Endothelial cell of umbilical vein (primary cell): ENCODE results near the gene ADAMTSL5. TPM values are rescaled to one million over a fixed set of nuclear protein-coding genes. Genes with fewer than 3 reads are reported as not detected.

Experiments
- BruUV-seq: library from RNA; stranded (reverse); fragments of 400-500 nt; replicated peaks from 2 replicates; lab custom pipeline; 2021; lab: Mats Ljungman, UMichigan
- CTCF ChIA-PET: fragments of 300-600, 350-600 bp; sonication (Branson Sonifier 250); formaldehyde crosslinking; loops from one replicate; lab custom pipeline; 2021; ENCODE audit warnings: antibody characterized with exemption, inconsistent platforms; lab: Charles Lee
- POLR2A ChIA-PET: fragments of 300-600, 350-600 bp; sonication (Branson Sonifier 250); formaldehyde crosslinking; loops from one replicate; lab custom pipeline; 2021; ENCODE audit warnings: antibody characterized with exemption, inconsistent platforms; lab: Charles Lee
- DNase-seq: peaks from one replicate; pipeline ENCODE4 v3.0.0-alpha.2; 2011; ENCODE audit warnings: low read depth, low spot score
- FAIRE-seq: peaks from 2 replicates; lab custom pipeline; 2011; peaks lifted over from hg19 to GRCh38; lab: Jason Lieb, UNC
- H2AFZ ChIP-seq: 2 replicates; pipeline ENCODE4 v1.6.0; 2012; ENCODE audit warnings: low read depth, low read length, control low read depth, inconsistent platforms
- H3K27ac ChIP-seq: 2 replicates; pipeline ENCODE4 v1.5.1; 2011; ENCODE audit warnings: low read depth, mild to moderate bottlenecking, control low read depth, low read length, moderate library complexity; ENCODE audit not compliant: insufficient read depth
- H3K27me3 ChIP-seq, 2 experiments: 2 replicates each; pipeline versions ENCODE4 v1.6.0 to v1.6.1; 2011; ENCODE audit warnings: low read length in 2 of 2, mixed read lengths in 1 of 2; ENCODE audit not compliant: control insufficient read depth in 2 of 2, insufficient read depth in 2 of 2
- H3K36me3 ChIP-seq, 2 experiments: 2 replicates in 1 of 2; 3 replicates in 1 of 2; pipeline ENCODE4 v1.5.1; 2011; ENCODE audit warnings: low read length in 2 of 2, mild to moderate bottlenecking in 1 of 2, moderate library complexity in 1 of 2; ENCODE audit not compliant: control insufficient read depth in 2 of 2, insufficient read depth in 2 of 2; ENCODE audit errors: extremely low read depth in 1 of 2
- H3K4me1 ChIP-seq: 3 replicates; pipeline ENCODE4 v1.5.1; 2011; ENCODE audit warnings: mild to moderate bottlenecking, low read length; ENCODE audit not compliant: control insufficient read depth, insufficient read depth; ENCODE audit errors: extremely low read depth
- H3K4me2 ChIP-seq: 2 replicates; pipeline ENCODE4 v1.6.1; 2011; ENCODE audit warnings: low read length, control low read depth, mixed read lengths; ENCODE audit not compliant: insufficient read depth
- H3K4me3 ChIP-seq, 3 experiments: fragments of 200-600 bp in 1 of 3; sonication (generic), shearing (Covaris generic) in 1 of 3; replicated peaks in 1 of 3; 2 replicates each; pipeline ENCODE4 v1.5.1; 2011 to 2016; ENCODE audit warnings: control low read depth in 3 of 3, low read length in 3 of 3, mild to moderate bottlenecking in 2 of 3, inconsistent platforms in 1 of 3, low read depth in 1 of 3, moderate library complexity in 1 of 3; ENCODE audit not compliant: insufficient read depth in 1 of 3
- H3K79me2 ChIP-seq: 2 replicates; pipeline ENCODE4 v1.6.0; 2012; ENCODE audit warnings: low read length, inconsistent platforms; ENCODE audit not compliant: control insufficient read depth, insufficient read depth
- H3K9ac ChIP-seq: replicated peaks from 2 replicates; pipeline ENCODE3; 2011; ENCODE audit warnings: low read length, control low read depth; ENCODE audit not compliant: insufficient read depth; ENCODE audit errors: extremely low read depth
- H3K9me1 ChIP-seq: replicated peaks from 3 replicates; pipeline ENCODE4 v1.6.0; 2011; ENCODE audit warnings: mild to moderate bottlenecking, low read length; ENCODE audit not compliant: control insufficient read depth, insufficient read depth; ENCODE audit errors: extremely low read depth
- H3K9me3 ChIP-seq: replicated peaks from 2 replicates; pipeline ENCODE4 v1.5.1; 2012; ENCODE audit warnings: low read length, inconsistent platforms; ENCODE audit not compliant: control insufficient read depth, insufficient read depth
- H4K20me1 ChIP-seq: replicated peaks from 2 replicates; pipeline ENCODE3; 2011; ENCODE audit warnings: mild to moderate bottlenecking, low read length; ENCODE audit not compliant: control insufficient read depth, insufficient read depth; ENCODE audit errors: extremely low read depth
- EZH2 ChIP-seq: IDR thresholded peaks from 2 replicates; pipeline ENCODE4 v1.6.1; 2012; ENCODE audit warnings: borderline replicate concordance, low read depth, mild to moderate bottlenecking, moderate library complexity, low read length, inconsistent platforms; ENCODE audit not compliant: severe bottlenecking
- FOS ChIP-seq: IDR thresholded peaks from 2 replicates; pipeline ENCODE4 v1.6.1; 2011; ENCODE audit warnings: mild to moderate bottlenecking, low read length, moderate library complexity, borderline replicate concordance; ENCODE audit not compliant: insufficient read depth
- GATA2 ChIP-seq: IDR thresholded peaks from 2 replicates; pipeline ENCODE4 v1.7.0; 2011; ENCODE audit warnings: low read depth, mild to moderate bottlenecking, moderate library complexity, mixed read lengths, low read length; ENCODE audit not compliant: insufficient read length, insufficient read depth
- JUN ChIP-seq: IDR thresholded peaks from 2 replicates; pipeline ENCODE4 v1.6.1; 2011; ENCODE audit warnings: borderline replicate concordance, low read depth; ENCODE audit not compliant: insufficient read length, insufficient read depth
- MYC ChIP-seq: IDR thresholded peaks from one replicate; pipeline ENCODE4 v1.6.1; 2011; ENCODE audit warnings: mild to moderate bottlenecking, low read depth, low read length
- POLR2A ChIP-seq: IDR thresholded peaks from 2 replicates; pipeline ENCODE4 v1.6.1; 2012; ENCODE audit warnings: low read depth, mild to moderate bottlenecking, control low read depth, low read length
- POLR2AphosphoS5 ChIP-seq: IDR thresholded peaks from 2 replicates; pipeline ENCODE4 v1.6.1; 2012; ENCODE audit warnings: low read depth, mild to moderate bottlenecking, control low read depth, low read length, moderate library complexity; ENCODE audit not compliant: insufficient read depth
- dilution Hi-C: fragments of 300-500 bp; cut with MboI; formaldehyde crosslinking; loops from one replicate; pipeline ENCODE4 v1.15.0; 2019; ENCODE audit warnings: low sequenced_read_pairs; ENCODE audit not compliant: extremely low pct_ligation_motif_present
- intact Hi-C: fragments of 100-400 bp; cut with micrococcal nuclease; formaldehyde crosslinking; loops from one replicate; pipeline ENCODE4 v1.10.0; 2022
- polyA plus RNA-seq, 4 experiments: library from polyadenylated mRNA; depleted of rRNA in 3 of 4; stranded (reverse) in 3 of 4; unstranded in 1 of 4; fragments of >200 nt; gene quantifications; 2 replicates each; pipeline versions ENCODE4 v1.2.1 to v1.2.3, GENCODE V29; 2011 to 2012; ENCODE audit warnings: missing spikeins in 1 of 4
- total RNA-seq: library from RNA; stranded (reverse); gene quantifications from 2 replicates; pipeline ENCODE4 v1.2.3, GENCODE V29; 2021
- TF ChIP-seq, protein P1 (sequence below): IDR thresholded peaks from 2 replicates; pipeline ENCODE4 v1.6.1; 2011; ENCODE audit not compliant: insufficient read depth, insufficient read length
- TF ChIP-seq, protein P2 (sequence below), 2 donors: IDR thresholded peaks; 1 replicate in 1 of 2; 2 replicates in 1 of 2; pipeline ENCODE4 v1.5.1; 2011; ENCODE audit warnings: low read length in 2 of 2, mild to moderate bottlenecking in 2 of 2, moderate library complexity in 2 of 2, control low read depth in 1 of 2, inconsistent platforms in 1 of 2, low read depth in 1 of 2; ENCODE audit not compliant: insufficient read depth in 1 of 2; ENCODE audit errors: extremely low read depth in 1 of 2

Gene ADAMTSL5
- total and polyA plus RNA-seq, 2 donors (not counting 3 experiments of a cell fraction or from before 2014, with no cell fraction given) = 0.07 TPM; not detected in 1

DNA sequence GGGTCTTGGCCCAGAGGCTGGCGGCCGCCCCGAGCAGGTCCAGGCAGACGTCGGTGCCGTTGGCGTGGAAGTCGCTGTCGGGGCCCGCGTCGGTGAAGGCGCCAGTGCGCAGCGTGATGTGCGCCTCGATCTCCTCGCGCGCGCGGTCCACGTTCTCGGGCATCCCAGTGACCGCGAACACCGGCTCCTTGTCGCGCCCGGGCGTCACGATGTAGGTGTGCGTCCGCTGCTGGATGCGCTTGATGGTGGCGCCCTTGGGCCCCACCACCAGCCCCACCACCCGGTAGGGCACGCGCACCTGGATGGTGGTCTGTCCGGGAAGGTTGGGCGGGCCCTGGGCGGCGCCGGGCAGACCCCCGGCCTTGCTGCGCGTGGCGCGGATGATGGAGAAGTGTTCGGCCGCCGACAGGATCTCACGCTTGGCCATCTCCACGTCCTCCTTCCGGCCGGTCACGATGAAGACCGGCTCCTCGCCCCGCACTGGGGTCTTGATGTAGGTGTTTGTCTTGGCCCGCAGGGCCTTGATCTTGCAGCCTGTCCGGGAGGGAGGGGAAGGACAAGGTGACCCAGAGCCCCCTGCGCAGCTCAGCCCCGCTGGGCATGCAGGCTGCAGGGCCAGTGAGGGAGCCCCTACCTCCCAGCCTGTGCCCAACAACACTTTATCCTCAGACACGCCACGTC, 43.7 kb upstream of the ADAMTSL5 start:
- DNase-seq = no peak
- Histone ChIP-seq H3K4me3 (no peak overlapping the region), H3K27me3 (no peaks in the 10 kb centered on the region), H2AFZ (no peak overlapping the region), H3K4me2 (no peak overlapping the region), H3K9me3 (no peaks in the 10 kb centered on the region), H3K9me1 (no peaks in the 10 kb centered on the region), H4K20me1 (no peaks in the 10 kb centered on the region), H3K79me2 (peaks cover 38% of the 10 kb centered on the region), H3K36me3 (peaks cover 10 to 14% of the 10 kb centered on the region in 2 experiments), H3K4me1 (no peaks in the 10 kb centered on the region), H3K9ac (no peak overlapping the region), H3K27ac (no peak overlapping the region)
- TSS peak; percentile 43 for BruUV-seq
- ChIA-PET CTCF (no interaction called here), POLR2A (no interaction called here)
- TF ChIP-seq MYC (no peak), POLR2A (no peak), GATA2 (no peak), EZH2 (no peak)
- TF ChIP-seq, protein P1, sequence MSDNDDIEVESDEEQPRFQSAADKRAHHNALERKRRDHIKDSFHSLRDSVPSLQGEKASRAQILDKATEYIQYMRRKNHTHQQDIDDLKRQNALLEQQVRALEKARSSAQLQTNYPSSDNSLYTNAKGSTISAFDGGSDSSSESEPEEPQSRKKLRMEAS = no peak
- intact Hi-C loops = no loop called here
- dilution Hi-C loops = no loop called here
- no peak for FAIRE-seq

DNA sequence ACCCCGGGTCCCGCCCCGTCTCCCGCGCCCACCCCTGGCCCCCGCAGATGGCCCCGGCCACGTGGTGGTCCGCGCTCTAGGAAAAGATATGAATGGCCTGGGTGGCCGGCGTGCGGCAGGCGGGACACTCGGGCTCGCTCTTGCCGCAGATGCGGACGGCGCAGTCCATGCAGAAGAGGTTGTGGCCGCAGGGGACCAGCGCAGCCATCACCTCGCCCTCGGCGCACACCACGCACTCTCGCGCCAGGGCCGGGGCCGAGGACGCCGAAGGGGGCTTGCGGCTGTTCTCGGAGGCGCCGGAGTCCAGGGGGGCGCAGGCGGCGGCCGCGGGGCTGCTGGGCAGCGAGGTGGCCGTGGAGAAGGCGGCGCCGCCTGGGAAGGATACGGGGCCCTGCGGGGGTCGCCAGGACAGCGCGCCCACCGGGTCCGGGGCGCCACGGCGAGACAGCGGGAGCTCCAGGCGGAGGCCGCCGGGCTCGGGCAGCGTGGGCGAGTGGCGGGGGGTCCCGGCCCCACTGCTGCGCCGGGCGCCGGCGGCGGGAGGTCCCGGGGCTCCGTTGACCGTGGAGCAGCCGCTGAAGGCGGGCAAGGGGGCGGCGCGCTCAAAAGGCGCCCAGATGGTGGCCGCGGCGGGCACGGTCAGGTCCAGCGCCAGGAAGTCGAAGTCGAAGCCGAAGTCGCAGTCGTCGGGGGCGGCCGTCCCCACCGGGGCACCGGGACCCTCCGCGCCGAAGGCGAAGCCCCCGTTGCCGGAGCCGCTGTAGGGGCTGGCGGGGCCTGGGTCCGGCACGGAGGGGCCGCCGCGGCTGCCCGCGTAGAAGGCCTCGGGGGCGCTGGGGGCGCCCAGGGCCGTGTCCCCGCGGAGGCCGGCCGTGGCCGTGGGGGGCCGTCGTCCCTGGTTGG, 42.9 kb upstream of the ADAMTSL5 start:
- H3K9ac ChIP-seq = no peak overlapping the region
- H3K4me1 ChIP-seq = no peaks in the 10 kb centered on the region
- H3K36me3 ChIP-seq = peaks cover 10 to 14% of the 10 kb centered on the region in 2 experiments
- BruUV-seq = no TSS peak
- ChIA-PET POLR2A (no interaction called here), CTCF (no interaction called here)
- H2AFZ ChIP-seq = no peak overlapping the region
- H3K4me3 ChIP-seq = no peak overlapping the region
- FAIRE-seq (no peak), DNase-seq (no peak)
- H3K27me3 ChIP-seq = no peaks in the 10 kb centered on the region
- dilution Hi-C loops (no loop called here), intact Hi-C loops (no loop called here)
- no peak overlapping the region for H3K4me2 ChIP-seq
- no peaks in the 10 kb centered on the region for H4K20me1 ChIP-seq
- no peak overlapping the region for H3K27ac ChIP-seq
- peaks cover 30% of the 10 kb centered on the region for H3K79me2 ChIP-seq
- H3K9me1 ChIP-seq = no peaks in the 10 kb centered on the region
- no peak for TF ChIP-seq POLR2AphosphoS5
- TF ChIP-seq GATA2 = no peak
- TF ChIP-seq, protein P2, sequence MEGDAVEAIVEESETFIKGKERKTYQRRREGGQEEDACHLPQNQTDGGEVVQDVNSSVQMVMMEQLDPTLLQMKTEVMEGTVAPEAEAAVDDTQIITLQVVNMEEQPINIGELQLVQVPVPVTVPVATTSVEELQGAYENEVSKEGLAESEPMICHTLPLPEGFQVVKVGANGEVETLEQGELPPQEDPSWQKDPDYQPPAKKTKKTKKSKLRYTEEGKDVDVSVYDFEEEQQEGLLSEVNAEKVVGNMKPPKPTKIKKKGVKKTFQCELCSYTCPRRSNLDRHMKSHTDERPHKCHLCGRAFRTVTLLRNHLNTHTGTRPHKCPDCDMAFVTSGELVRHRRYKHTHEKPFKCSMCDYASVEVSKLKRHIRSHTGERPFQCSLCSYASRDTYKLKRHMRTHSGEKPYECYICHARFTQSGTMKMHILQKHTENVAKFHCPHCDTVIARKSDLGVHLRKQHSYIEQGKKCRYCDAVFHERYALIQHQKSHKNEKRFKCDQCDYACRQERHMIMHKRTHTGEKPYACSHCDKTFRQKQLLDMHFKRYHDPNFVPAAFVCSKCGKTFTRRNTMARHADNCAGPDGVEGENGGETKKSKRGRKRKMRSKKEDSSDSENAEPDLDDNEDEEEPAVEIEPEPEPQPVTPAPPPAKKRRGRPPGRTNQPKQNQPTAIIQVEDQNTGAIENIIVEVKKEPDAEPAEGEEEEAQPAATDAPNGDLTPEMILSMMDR (IDR thresholded peaks at IDR 0.05; ENCODE audit: extremely low read depth in 1 of 2, insufficient read depth in 1 of 2, low read depth in 1 of 2, low read length in 2 of 2) = no peak
- TF ChIP-seq EZH2 = no peak
- no peak for TF ChIP-seq POLR2A
- TF ChIP-seq JUN = no peak
- TF ChIP-seq, protein P1 = no peak
- no peak for TF ChIP-seq MYC
- TF ChIP-seq FOS = no peak
- no peaks in the 10 kb centered on the region for H3K9me3 ChIP-seq
